ENCODE results near the gene MAPK14.
A peak's percentile ranks its signal among the peaks of the same experiment; 100 is the strongest.

MAPK14 gene

DNA sequence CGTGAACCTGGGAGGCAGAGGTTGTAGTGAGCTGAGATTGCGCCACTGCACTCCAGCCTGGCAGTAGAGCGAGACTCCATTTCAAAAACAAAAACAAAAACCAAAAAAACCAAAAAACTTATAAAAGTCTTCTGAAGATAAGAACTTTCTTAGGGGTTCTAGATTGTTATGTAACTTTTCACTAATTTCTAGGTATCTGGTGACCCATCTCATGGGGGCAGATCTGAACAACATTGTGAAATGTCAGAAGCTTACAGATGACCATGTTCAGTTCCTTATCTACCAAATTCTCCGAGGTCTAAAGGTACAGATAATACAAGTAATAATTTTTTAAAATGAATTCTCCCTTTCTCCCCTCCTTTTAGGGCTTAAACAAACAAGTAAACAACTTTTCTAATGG is 45.1 kb downstream of the MAPK14 start:
- H3K4me3 ChIP-seq (ENCODE audit: low read depth, low read length): no peak overlapping the region
- TF ChIP-seq, protein P1, sequence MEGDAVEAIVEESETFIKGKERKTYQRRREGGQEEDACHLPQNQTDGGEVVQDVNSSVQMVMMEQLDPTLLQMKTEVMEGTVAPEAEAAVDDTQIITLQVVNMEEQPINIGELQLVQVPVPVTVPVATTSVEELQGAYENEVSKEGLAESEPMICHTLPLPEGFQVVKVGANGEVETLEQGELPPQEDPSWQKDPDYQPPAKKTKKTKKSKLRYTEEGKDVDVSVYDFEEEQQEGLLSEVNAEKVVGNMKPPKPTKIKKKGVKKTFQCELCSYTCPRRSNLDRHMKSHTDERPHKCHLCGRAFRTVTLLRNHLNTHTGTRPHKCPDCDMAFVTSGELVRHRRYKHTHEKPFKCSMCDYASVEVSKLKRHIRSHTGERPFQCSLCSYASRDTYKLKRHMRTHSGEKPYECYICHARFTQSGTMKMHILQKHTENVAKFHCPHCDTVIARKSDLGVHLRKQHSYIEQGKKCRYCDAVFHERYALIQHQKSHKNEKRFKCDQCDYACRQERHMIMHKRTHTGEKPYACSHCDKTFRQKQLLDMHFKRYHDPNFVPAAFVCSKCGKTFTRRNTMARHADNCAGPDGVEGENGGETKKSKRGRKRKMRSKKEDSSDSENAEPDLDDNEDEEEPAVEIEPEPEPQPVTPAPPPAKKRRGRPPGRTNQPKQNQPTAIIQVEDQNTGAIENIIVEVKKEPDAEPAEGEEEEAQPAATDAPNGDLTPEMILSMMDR (IDR thresholded peaks at IDR 0.05; ENCODE audit: low read depth, low read length, missing control alignments): no peak
- DNase-seq (ENCODE audit: low read depth): no peak

DNA sequence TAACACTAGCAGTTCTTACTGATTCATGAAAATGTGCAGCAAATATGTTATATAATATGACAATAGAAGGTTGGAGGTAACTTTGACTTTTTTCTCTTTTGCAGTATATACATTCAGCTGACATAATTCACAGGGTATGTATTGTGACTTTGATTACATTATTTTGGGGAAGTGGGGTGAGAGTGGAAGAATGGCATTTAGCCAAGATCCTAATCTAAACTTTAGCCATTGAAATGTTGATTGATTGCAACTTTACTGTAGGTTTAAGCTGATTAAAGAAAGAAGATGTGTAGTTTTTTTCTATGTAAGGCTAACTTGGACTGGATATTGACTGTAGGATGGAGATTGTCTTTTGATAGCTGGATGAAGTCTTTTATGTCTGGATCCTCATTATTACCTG is 46.0 kb downstream of the MAPK14 start:
- TF ChIP-seq, protein P1 (IDR thresholded peaks at IDR 0.05; ENCODE audit: low read depth, low read length, missing control alignments): no peak
- H3K4me3 ChIP-seq (ENCODE audit: low read depth, low read length): no peak overlapping the region
- DNase-seq (ENCODE audit: low read depth): no peak

DNA sequence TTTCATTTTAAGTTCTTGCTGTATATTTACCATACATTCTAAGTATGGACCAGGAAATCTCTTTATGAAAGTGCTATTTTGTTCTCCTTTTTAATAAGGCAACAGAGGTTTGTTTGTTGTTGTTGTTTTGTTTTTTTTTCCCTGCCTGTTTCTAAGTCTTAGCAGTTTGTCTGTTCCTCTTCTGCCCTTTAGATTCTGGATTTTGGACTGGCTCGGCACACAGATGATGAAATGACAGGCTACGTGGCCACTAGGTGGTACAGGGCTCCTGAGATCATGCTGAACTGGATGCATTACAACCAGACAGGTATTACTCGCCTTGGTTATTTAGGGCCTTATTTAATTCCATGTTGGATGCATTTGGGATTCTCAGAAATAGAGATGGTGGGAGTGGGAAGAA is 48.0 kb downstream of the MAPK14 start:
- H3K4me3 ChIP-seq (ENCODE audit: low read depth, low read length): no peak overlapping the region
- no peak for DNase-seq (ENCODE audit: low read depth)
- TF ChIP-seq, protein P1 (IDR thresholded peaks at IDR 0.05; ENCODE audit: low read depth, low read length, missing control alignments): peak; percentile 40

DNA sequence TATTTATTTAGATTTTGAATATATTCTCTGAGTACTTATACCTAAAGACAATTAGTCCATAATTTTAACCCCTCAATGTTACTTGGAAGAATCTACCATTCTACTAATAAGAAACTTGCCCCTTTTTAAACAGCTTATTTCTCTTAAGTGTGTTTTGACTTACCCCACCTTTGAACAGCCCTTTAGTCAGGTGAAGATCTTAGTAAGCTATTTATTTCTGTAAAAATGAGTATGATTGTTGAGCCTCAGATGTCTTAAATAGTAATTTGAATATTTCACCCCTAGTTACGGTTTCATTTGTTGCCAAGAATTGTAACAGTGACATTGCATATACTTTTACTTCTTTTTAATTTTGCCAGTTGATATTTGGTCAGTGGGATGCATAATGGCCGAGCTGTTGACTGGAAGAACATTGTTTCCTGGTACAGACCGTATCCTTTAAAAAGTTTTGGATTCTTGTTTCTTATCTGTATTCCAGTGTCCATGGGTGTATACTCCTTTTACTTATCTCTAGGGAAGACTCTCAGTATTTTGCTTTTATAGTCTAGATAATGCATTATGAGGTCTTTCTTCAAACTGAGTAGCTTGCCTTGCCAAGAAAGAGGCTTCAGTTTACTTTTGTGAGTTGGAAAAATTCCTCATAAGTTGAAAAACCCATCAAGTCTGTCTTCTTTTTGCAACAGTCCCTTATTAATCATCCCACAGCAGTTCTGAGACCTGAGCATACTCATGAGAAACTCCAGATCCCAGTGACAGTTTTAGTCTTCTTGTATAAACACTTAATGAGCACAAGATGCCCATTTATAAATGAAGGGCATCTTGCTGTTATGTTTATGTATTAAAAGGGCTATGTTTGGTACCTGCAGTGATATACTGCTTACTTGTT is 48.8 kb downstream of the MAPK14 start:
- no peak for DNase-seq (ENCODE audit: low read depth)
- TF ChIP-seq, protein P1 (IDR thresholded peaks at IDR 0.05; ENCODE audit: low read depth, low read length, missing control alignments): no peak
- H3K4me3 ChIP-seq (ENCODE audit: low read depth, low read length): no peak overlapping the region

DNA sequence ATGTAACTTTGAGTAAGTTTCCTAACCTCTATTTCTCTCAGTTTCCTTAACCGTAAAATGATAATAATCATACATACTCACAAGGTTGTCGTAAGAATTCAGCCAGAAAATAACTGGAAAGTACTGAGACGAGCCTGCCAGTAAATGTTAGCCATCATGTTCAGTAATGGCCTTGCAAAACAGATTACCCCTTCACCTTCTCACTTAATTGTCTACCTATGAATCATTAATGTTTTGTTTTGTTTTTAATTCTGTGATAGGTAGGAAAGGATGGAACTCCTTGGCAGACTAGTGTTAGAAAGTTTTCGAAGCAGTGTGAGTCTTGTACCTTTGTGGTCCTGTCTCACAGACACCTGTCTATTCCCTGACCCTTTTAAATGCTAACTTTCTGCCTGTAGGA is 50.6 kb downstream of the MAPK14 start:
- TF ChIP-seq, protein P1 (IDR thresholded peaks at IDR 0.05; ENCODE audit: low read depth, low read length, missing control alignments): no peak
- H3K4me3 ChIP-seq (ENCODE audit: low read depth, low read length): no peak overlapping the region
- DNase-seq (ENCODE audit: low read depth): no peak

DNA sequence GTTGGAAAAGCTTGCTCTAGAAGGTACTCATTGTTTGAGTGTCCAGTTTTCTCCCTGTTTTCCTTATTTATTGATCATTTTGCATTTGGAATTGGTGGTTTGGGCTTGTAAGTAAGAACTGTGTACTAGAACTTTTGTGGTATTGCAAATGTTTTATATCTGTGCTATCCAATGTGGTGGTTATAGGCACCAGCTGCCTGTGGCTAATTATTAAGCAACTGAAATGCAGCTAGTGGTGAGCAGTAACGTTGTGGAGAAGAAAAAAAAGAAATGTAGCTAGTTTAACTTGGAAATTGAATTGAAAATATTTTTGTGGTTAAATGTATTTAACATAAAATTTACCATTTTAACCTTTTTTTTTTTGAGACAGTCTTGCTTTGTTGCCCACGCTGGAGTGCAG is 52.0 kb downstream of the MAPK14 start:
- DNase-seq (ENCODE audit: low read depth): no peak

More for the DNA sequence above, 52.0 kb downstream of the MAPK14 start:
- H3K4me3 ChIP-seq (ENCODE audit: low read depth, low read length): no peak overlapping the region
- TF ChIP-seq, protein P1 (IDR thresholded peaks at IDR 0.05; ENCODE audit: low read depth, low read length, missing control alignments): no peak

Measured in GM12864 (cell line).